ENCODE data around the gene SORL1.

The SORL1 gene

DNA sequence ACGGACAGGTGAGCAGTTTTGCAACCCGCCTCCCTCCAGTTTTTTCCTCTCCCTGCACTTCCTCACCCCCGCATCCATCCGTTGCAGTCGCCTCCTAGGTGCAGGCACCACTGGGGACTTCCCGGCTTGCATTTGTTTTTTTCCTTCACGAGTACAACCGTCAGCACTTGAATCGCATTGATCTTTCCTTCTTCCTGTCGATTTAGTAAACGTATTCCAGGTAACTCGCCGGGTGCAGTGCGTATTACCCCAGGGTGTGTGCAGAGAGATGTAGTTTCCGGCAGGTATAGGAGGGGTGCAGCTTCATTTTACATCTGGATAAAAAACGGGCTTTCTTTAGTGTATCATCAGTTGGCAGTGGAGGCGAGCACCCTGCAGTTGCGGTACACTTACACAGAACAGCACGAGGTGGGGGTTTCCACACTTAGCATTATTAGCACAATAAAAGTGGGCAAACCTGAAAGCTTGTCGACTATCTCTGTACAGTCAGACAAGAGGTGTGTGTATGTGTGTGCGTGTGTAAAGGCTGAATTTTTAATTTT, 566 bp downstream of the SORL1 start, which contains the start of gene SORL1-AS1:
Gene SORL1-AS1 (minus strand): TSS at position 359 of the 542 bp plus-strand sequence.
- in situ Hi-C loops (cut with HindIII; ENCODE audit: low sequenced_read_pairs) = no loop called here

DNA sequence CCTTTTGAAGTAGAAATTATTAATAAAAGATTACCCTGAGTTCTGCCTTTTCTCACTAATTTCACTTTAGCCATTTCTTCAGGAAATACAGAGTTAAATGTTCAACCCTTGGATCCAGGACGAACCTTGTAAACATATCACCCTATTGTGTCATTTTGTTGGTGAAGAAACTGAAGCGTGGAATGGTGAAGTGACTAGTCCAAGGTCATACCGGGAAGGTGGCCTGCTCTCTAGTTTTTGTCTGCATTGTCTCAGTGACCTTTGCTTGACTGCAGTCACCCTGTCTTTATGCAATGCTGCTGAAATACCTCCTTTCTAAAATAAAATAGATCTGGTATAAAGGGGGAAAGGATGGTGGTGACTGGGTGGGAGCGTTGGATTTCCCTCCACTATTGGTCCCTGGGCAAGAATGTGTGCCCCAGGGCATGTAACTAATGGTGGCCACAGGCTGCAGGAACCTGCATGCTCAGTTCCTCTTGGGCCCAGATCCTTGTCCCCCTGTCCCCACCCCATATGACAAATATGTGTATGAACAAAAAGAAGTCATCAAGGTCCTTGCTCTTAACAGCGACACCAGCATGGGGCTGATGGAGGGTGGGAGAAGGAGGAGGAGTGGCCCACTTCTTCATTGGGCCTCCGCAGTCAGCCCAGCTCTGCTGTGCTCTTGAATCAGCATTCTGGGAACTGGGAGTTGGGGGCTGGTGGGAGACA, 1.6 kb downstream of the SORL1 start:
- in situ Hi-C loops (cut with HindIII; ENCODE audit: low sequenced_read_pairs) = no loop called here

DNA sequence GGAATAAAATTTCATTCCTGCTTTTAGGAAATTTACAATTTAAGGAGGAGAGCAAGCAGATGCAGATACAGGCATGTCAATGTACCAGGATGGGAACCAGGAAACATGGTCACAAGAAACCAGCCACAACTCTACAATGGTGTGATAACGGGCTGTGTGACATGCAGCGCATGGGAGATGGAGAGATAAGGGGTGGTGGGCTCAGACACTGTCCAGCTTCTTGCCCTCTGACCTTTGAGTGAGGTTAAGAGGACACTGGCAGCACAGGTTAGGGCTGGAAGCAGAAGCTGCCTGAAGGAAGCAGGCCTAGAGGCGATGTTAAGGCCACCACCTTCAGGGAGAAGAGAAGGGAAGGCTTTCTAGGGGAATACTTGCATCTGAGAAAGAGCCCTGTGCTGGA, 3.0 kb downstream of the SORL1 start:
- in situ Hi-C loops (cut with HindIII; ENCODE audit: low sequenced_read_pairs) = no loop called here

DNA sequence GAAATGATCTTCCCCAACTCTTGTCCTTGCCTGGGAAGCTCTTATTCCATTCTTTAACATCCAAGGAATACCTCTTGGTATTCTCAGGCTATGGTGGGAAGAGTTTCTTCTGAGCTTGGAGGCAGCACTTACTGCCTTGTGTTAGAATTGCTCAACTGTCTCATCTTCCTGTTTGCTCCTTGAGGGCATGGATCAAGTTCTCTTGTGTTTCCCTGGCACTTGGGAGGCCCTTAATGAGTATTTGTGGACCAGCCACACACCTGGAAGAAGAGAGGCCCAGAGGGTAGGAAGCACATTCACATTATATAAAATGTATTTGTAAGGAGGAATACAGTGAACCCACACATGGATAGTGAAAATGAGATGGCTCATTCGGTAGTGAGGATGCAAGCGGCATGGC, 4.0 kb downstream of the SORL1 start:
- in situ Hi-C loops (cut with HindIII; ENCODE audit: low sequenced_read_pairs) = no loop called here

DNA sequence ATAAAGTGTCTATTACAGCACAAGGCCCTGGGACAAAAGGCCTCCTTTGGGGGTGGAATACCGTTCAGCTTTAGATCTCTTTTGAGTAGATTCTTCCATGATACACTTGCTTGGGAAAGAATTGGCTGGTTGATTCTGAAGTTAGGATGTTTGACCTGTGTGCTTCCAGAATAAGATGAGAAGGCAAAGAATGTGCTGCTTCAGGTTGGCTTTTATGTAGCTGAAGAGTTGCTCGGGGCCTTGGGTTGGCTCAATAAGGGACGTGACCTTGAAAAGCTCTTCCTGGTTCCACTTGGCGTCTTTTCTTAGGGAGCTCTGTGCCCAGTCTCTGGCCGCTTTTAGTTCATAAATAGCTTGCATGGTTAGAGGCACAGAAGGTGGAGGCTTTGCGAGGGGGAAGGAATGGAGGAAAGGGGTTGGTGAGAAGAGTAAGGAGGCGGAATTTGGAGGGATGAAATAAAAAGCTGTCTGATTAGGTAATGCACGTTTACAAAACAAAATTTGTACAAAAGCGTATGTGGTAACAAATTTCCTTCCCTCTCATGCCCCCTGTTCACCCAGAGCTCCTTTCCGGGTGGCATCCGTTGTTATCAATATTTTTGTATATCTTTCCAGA, 4.8 kb downstream of the SORL1 start:
- in situ Hi-C loops (cut with HindIII; ENCODE audit: low sequenced_read_pairs) = no loop called here

DNA sequence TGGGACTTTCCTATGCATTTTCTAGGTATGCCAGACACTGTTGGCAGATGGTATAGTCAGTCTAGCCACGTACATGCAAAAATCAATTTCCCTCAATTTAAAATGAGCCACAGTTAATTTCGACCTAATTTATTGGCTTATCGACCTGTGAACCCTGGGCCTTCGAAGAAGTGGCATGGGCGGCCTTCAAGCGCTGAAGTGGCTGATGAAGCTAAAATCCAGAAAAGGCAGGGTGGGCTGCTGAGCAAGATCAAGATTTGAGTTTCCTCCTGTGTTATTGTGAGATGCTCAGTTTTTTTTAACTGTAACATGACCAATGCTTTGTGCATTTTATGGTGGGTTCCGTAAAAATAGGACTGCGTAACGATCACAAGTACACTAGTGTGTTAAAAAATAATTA, 6.4 kb downstream of the SORL1 start:
- in situ Hi-C loops (cut with HindIII; ENCODE audit: low sequenced_read_pairs) = no loop called here

DNA sequence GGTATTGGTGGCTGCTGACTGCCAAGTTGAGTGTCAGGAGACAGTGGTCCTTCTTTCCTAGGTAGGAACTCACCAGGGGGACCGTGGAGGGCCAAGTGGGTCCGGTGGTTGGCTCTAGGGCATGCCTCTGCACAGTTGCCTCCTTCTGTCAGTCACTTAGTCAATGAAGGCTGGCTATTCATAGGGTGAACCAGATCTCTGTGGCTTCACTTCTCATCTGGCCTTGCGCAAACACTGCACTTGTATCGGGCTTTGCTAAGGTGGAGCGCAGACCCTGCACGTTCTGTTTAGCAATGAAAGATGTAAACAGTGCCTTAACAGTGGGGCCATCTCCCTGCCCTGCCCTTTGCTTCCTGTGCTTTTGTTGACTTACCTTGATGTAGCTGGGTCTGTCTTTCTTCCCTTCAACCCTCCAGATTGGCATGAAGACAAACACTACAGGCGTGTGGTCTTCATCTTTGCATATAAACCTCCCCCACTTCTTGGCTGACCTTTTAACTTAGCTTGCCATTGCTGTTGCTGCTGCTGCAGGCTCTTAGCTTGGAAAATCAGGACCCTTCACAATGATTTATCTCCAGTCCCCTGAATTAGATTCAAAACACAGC, 7.4 kb downstream of the SORL1 start:
- in situ Hi-C loops (cut with HindIII; ENCODE audit: low sequenced_read_pairs) = no loop called here

DNA sequence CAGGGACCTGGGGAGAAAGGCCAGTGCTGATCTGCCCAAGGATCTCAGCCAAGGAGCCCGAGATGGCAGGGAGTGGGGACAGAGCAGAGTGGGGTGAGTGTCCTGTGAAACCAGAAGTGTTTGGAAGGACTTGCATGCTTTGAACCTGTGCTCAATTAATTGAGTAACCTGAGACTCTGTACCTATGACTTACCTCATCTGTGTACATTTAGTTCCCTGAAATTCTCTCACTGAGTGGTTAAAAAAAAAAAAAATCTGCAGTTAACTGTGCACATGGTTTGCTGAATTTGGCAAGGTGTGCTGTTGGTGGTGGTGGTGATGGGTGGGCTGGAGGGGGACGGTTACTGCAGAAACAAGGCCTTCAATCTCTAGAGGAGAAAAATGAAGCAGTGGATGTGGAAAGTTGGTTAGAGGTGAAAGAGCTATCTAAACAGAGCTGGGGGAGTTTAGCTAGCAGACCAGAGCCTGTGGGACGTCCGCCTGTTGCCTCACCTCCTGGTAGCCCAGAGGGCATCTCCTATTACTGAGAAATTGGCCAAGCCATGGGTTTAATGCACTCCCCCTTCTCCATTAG, 8.9 kb downstream of the SORL1 start:
- in situ Hi-C loops (cut with HindIII; ENCODE audit: low sequenced_read_pairs) = no loop called here

DNA sequence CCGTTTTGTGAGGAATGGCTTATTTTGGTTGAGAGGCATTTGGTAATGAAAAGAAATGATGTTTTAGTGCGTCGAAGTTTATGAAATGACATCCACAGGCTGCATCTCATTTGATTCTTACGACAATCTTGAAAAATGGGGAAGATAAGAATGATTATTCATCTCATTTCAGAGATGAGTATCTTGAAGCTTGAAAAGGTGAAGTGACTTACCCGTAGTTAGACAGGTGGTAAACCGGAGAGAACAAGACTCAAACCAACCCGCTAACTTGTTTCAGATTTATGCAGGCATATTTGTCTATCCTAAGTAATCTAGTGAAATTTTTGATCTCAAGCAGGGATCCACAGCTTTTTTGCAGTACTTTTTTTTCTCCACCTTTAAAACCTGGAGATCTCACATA, 9.7 kb downstream of the SORL1 start:
- in situ Hi-C loops (cut with HindIII; ENCODE audit: low sequenced_read_pairs) = no loop called here

DNA sequence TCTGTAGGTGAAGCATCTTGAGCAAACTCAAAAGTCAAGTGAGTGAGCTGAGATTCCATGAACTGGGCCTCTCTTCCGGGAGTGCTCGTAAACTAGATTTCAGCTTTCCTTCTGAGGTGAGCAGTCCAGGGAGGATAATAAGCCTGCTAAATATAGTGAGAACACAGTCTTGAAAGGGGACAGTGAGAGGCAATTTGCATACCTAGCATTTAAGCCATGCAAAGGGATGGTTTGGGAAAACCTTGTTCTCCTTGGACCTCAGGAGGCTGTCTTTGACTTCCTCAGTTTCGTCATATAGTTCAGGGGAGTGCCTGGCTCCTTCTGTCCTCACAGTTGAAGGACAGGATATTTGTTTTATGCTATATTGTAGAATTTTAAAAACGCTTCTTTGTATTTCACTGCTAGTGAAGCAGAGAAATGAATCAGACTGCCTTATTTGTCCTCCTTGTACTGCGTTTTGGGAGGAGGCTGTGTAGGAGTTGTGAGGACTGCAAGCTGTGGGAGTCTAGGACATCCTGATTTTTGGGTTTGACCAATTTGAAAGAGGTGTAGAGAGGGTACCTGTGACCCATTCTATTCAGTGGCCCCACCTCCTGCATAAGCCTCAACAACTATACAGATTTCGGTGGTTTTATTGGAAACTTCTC, 11.7 kb downstream of the SORL1 start:
- in situ Hi-C loops (cut with HindIII; ENCODE audit: low sequenced_read_pairs) = no loop called here

DNA sequence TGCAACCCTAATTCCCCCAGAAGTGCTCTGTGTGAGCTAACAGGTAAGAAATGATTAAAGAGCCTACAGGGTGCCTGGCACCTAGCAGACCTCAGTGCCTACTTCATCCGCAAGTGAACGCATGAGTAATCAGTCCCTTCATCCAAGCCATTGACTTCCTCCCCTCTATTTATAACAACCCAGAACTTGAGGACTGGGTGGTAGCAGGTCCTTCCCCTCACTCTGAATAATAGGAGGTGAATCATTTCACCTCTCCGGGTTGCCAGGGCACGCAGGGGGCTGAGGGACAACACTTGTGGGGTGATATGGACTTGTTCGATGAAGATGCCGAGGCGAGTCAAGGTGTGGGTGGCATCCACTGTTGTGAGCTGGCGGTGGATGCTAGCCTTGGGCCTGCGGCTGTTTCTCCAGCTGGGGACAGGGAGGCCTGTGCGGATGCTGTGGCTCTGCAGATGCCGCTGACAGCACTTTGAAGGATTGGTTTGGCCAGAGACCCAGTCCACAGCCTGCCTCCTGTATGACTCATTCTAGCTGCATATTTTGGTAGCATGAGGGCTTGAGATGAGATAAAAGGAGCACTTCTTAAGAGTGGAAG, 12.3 kb downstream of the SORL1 start:
- in situ Hi-C loops (cut with HindIII; ENCODE audit: low sequenced_read_pairs) = no loop called here

DNA sequence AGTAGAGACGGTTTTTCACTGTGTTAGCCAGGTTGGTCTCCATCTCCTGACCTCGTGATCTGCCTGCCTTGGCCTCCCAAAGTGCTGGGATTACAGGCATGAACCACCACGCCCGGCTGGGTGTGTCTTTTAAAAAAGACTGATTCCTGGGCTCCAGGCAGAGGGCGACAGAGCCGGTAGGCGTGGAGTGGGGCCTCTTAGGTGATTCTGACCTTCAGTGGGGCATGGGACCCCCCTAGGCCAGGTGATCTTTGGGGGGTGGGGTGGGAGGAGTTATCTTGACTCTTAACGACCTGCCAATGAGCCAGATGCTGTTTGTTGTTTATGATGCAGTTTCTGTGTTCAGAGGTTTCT, 13.6 kb downstream of the SORL1 start:
- in situ Hi-C loops (cut with HindIII; ENCODE audit: low sequenced_read_pairs) = no loop called here

DNA sequence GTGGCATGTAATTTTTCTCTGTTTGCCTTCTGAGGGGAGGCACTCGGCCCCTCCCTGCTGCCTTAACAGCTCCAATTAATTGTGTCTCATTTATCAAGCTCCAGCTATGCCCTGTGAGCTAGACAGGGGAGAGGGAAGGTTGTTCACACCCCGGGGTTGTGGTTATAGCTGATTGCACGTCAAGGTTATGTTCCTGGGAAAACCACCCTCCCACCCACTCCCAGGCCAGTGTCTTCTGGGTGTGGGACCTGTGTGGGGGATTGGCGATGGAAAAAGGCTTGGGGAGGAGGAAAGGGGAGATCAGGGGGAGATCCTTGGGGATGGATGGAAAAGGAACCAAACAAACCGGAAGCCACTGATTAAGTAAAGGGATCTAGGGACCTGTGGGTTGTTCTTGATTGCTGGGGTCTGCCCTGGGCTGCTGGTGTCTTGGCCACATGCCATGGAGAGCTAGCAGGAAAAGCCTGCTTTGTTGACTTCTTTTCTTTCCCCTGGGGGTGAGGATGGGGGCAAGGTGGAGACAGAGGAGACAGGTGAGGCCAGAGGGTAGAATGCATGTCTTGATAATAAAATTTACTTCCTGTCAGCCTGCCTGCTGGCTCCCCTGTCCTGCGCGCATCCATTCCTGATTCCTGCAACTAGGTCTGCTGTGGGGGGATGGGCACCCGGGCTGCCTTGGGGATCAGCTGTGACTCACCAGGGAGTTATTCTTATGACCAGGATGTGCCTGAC, 14.1 kb downstream of the SORL1 start:
- in situ Hi-C loops (cut with HindIII; ENCODE audit: low sequenced_read_pairs) = no loop called here

DNA sequence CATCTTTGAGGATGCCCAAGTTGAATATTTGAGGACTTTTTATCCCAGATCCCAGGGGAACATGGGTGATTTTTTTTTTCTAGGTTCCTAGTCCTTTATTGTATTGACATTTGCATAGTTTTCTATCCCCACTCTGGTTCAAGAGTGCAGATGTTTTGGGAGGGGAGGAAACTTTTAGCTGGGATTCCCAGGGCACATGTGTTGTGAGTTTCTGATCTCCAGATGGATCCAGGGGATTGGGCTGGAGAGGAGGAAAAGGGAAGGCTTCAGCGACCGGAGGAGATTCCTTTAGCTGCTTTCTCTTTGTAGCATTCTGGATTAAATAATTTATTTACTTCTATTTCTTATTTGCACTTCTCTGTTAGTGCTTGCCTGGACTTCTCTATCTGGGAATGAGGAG, 15.4 kb downstream of the SORL1 start:
- in situ Hi-C loops (cut with HindIII; ENCODE audit: low sequenced_read_pairs) = no loop called here

DNA sequence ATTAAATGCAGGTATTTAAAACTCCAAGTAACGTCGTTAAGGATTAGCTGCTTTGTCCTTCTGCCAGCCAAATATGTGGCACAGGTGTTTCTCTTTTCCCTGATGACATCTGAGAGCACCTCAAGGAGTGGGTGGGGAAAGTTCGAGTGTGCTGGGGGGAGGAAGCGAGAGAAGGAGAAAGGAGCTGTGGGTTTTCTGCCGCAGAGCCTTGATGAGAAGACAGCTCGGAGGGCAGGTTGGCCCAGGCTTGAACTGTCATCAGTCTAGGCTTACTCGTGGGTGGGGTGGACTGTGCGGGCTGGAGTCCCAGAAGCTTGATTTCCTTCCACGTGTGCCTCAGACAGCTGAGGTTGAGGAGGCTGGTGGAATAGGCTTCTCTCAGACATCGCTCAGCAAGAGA, 15.9 kb downstream of the SORL1 start:
- in situ Hi-C loops (cut with HindIII; ENCODE audit: low sequenced_read_pairs) = no loop called here

DNA sequence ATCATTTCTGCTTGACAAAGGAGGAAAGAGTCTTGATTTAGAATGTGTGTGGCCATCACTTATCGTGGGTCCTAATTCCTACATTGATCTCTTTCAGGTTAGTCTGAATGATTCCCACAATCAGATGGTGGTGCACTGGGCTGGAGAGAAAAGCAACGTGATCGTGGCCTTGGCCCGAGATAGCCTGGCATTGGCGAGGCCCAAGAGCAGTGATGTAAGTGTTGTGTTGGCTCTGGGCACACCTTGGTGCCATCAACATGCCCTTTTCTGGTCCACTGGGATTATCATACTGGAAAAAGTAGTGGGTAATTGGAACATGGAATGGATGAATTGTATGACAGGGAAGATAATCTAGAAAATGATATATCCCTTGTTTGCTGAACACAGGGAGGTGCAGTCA, 17.8 kb downstream of the SORL1 start:
- in situ Hi-C loops (cut with HindIII; ENCODE audit: low sequenced_read_pairs) = no loop called here

DNA sequence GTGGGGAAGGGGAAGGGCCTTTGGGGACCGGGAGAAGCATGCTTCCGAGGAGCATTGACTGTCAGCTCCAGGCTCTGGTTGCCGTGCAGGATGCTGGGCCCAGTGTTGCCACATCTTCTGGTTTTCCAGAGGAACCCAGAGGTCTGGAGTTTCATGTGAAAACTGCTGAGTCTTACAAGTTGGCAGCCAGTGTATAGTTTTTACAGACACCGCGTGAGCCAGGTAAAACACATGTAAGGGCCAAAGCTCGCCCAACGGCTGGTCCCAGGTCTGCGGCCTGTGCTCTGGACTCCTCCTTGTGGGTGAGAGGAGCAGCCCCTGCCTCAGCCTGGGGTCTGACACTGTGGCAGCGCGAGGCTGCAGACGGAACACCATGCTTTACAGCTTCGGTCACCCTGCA, 19.1 kb downstream of the SORL1 start:
- in situ Hi-C loops (cut with HindIII; ENCODE audit: low sequenced_read_pairs) = no loop called here

DNA sequence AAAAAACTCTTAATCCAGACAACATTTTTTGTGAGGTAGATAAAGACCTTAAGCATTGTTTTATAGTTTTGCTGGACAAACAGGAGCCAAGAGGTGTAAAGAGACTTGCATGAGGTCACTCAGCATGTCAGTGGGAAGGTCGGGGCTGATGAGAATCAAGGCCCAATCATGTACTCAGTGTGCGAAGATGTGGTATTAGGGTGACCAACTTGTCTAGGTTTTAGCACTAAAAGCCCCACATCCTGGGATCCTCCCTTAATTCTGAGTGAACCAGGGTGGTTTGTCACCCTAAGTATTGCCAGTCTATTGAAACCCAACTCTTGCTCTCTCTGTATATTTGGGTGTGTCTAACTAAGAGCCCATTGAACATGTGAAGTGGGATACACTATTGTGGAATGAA, 20.2 kb downstream of the SORL1 start:
- in situ Hi-C loops (cut with HindIII; ENCODE audit: low sequenced_read_pairs) = no loop called here

DNA sequence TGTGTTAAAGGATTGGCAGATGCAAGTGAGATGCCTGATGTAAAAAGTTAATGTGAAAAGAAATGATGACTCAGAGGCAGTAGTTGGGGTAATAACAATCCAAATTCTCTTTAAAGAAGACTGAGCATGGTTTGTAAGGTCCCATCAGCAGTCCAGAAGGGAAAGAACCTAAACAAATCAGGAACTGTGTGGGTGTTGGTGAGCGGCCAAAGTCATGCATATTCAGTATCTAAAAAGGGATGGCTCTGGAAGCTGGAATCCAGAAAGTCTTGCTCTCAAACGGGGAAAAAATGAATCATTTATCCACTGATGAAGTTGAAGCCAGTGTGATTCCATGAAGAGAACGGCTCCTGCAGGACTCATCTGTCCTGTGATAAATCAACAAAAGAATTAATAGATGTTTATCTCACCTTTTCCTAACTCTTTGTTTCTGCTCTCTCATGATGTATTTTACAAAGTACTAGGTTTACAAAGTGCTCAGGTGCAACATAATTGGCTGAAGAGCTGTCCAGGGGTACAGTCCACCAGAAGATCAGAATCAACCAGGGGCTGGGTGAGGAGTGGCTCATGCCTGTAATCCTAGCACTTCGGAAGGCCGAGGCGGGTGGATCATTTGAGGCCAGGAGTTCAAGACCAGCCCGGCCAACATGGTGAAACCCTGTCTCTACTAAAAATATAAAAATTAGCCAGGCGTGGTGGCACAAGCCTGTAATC, 21.1 kb downstream of the SORL1 start:
- in situ Hi-C loops (cut with HindIII; ENCODE audit: low sequenced_read_pairs) = no loop called here

DNA sequence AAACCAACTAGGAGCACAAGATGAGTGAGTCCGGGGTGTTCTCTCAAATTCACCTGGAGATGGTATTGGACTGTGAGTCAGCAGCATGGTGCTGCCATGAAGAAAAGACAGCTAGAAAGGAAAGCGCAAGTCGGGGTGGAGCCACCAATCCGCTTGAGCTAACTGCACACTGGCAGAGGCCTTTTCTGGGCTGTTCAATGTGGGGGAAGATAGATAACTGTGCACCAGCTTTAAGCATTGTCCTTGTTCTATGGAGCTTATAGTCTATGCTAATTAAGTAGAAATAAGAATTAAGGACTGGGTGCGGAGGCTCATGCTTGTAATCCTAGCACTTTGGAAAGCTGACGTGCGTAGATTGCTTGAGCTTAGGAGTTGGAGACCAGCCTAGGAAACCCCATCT, 22.6 kb downstream of the SORL1 start:
- in situ Hi-C loops (cut with HindIII; ENCODE audit: low sequenced_read_pairs) = no loop called here
